Glutamatergic neuron (in vitro differentiated cells): ENCODE results near the gene OSBP2. TPM values are rescaled to one million over a fixed set of nuclear protein-coding genes. Genes with fewer than 3 reads are reported as not detected.
A peak's percentile ranks its signal among the peaks of the same experiment; 100 is the strongest.

Source experiments
- DNase-seq: peaks from one replicate; pipeline ENCODE4 v3.0.0; 2022
- H3K27ac Mint-ChIP-seq: one replicate; pipeline ENCODE4 v1.8.0; 2020; ENCODE audit warnings: mild to moderate bottlenecking, mixed read lengths, inconsistent platforms; ENCODE audit not compliant: unreplicated experiment
- H3K27me3 Mint-ChIP-seq: one replicate; pipeline ENCODE4 v1.8.0; 2020; ENCODE audit warnings: mild to moderate bottlenecking, moderate library complexity, mixed read lengths, inconsistent platforms; ENCODE audit not compliant: unreplicated experiment
- H3K36me3 Mint-ChIP-seq: one replicate; pipeline ENCODE4 v1.8.0; 2020; ENCODE audit warnings: mild to moderate bottlenecking, mixed read lengths, inconsistent platforms; ENCODE audit not compliant: unreplicated experiment
- H3K4me1 Mint-ChIP-seq: one replicate; pipeline ENCODE4 v1.8.0; 2020; ENCODE audit warnings: mild to moderate bottlenecking, low read depth, mixed read lengths, inconsistent platforms; ENCODE audit not compliant: unreplicated experiment
- H3K4me3 Mint-ChIP-seq: one replicate; pipeline ENCODE4 v1.8.0; 2020; ENCODE audit warnings: mild to moderate bottlenecking, mixed read lengths, inconsistent platforms; ENCODE audit not compliant: unreplicated experiment
- H3K9me3 Mint-ChIP-seq: one replicate; pipeline ENCODE4 v1.8.0; 2020; ENCODE audit warnings: mild to moderate bottlenecking, moderate library complexity, mixed read lengths, inconsistent platforms; ENCODE audit not compliant: unreplicated experiment
- CTCF ChIP-seq: fragments of 200-600 bp; sonication (generic); IDR thresholded peaks from one replicate; pipeline ENCODE4 v1.5.0; 2021; ENCODE audit not compliant: partially characterized antibody, unreplicated experiment
- total RNA-seq: library from RNA; stranded (reverse); fragmentation: NEBNext Ultra II Directional; extraction: Animal tissue kit (Norgen Biotek cat#: 25700); gene quantifications from one replicate; pipeline ENCODE4 v1.2.1, GENCODE V29; 2021; ENCODE audit not compliant: unreplicated experiment

OSBP2 gene
- total RNA-seq, 1 donor from 2014 or later = 18.3 TPM

- Mint-ChIP-seq H3K36me3 (no peaks in the 10 kb centered on the region), H3K4me1 (no peaks in the 10 kb centered on the region), H3K9me3 (peaks cover 2% of the 10 kb centered on the region), H3K27ac (no peak overlapping the region), H3K4me3 (no peak overlapping the region), H3K27me3 (peaks cover 8% of the 10 kb centered on the region)
- no peak for DNase-seq
- no peak for TF ChIP-seq CTCF
Measured at GRCh38 chr22:30743257-30744020, 48.8 kb downstream of the OSBP2 start.

DNA sequence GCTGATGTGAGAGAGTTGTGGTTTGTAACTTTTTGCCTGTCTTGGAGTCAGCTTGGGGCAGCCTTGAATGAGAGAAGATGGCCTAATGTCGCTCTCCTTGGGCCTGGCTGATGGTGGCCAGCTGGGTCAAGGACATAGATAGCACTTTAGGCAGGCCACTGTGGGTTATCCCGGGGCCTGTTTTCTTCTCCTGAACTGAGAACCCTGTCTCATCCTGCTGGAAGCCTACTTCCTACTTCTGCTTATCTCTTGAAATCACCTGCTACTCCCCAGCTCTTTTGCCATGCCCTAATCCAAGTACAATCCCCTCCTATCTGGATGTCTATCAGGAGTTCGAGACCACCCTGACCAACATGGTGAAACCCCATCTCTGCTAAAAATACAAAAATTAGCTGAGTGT, 49.5 kb downstream of the OSBP2 start:
- peaks cover 2% of the 10 kb centered on the region for H3K9me3 Mint-ChIP-seq
- H3K27me3 Mint-ChIP-seq = peaks cover 2% of the 10 kb centered on the region
- H3K4me3 Mint-ChIP-seq = no peak overlapping the region
- H3K36me3 Mint-ChIP-seq = no peaks in the 10 kb centered on the region
- H3K4me1 Mint-ChIP-seq = no peaks in the 10 kb centered on the region
- H3K27ac Mint-ChIP-seq = no peak overlapping the region
- TF ChIP-seq CTCF = no peak
- no peak for DNase-seq

DNA sequence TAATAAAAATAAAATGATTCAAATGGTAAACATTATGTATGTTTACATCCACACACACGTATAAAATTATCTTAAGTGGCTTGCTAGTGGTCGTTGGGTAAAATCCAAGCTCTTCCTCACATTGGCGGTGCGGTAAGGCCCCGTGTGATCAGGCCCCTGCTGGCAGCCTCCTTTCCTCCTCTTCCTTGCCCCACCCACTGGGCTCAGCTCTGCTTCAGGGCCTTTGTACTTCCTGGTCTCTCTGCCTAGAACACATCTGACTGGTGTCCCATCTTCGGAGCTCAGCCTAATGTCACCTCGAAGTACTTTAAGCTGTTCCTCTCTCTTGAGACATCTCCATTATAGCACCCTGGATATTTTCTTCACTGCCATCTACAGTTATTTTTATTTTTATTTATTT, 52.8 kb downstream of the OSBP2 start:
- H3K27ac Mint-ChIP-seq = no peak overlapping the region
- no peak overlapping the region for H3K4me3 Mint-ChIP-seq
- DNase-seq = no peak
- no peaks in the 10 kb centered on the region for H3K4me1 Mint-ChIP-seq
- H3K27me3 Mint-ChIP-seq = peaks cover 5% of the 10 kb centered on the region
- H3K9me3 Mint-ChIP-seq = no peaks in the 10 kb centered on the region
- H3K36me3 Mint-ChIP-seq = no peaks in the 10 kb centered on the region
- TF ChIP-seq CTCF = no peak

DNA sequence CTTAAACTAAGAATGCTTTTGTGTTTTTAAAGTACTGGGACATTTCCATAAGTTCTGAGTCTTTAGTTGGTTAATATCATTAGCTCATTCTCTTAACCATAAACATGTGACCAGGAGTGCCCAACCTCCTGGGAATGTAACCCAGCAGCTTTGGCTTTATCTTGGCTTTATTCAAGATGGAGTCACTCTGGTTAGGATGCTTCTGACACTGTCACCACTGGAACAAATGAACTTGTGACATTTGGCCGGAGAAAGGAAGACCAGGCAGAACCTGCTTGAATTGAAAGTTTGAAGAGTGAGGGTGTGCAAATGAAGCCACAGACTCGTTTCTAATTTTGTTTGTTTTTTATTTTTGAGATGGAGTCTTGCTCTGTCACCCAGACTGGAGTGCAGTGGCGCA, 54.6 kb downstream of the OSBP2 start:
- Mint-ChIP-seq H3K36me3 (no peaks in the 10 kb centered on the region), H3K4me3 (no peak overlapping the region), H3K9me3 (no peaks in the 10 kb centered on the region), H3K27me3 (peaks cover 4% of the 10 kb centered on the region), H3K4me1 (no peaks in the 10 kb centered on the region), H3K27ac (no peak overlapping the region)
- no peak for TF ChIP-seq CTCF
- DNase-seq = no peak

DNA sequence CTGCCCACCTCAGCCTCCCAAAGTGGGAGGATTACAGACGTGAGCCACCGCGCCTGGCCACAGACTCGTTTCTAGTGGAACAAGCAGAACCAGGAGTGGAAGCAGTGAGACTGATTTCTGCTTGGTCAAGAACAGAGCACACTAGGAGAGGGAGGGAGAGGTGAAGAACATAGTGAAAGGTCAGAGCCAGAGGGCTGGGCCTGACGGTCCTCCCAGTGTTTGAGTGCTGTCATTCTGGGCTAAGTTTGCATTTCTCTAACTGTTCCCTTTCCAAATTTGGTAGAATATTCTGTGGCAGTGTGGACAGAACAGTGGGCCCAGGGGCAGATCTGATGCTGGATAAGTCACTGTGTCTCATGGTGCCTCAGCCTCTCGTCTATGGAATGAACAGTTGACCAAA, 55.2 kb downstream of the OSBP2 start:
- no peak overlapping the region for H3K27ac Mint-ChIP-seq

More for the DNA sequence above, 55.2 kb downstream of the OSBP2 start:
- H3K4me1 Mint-ChIP-seq = no peaks in the 10 kb centered on the region
- H3K36me3 Mint-ChIP-seq = peaks cover 2% of the 10 kb centered on the region
- peak overlapping the region; percentile 43 for H3K4me3 Mint-ChIP-seq
- peaks cover 4% of the 10 kb centered on the region for H3K27me3 Mint-ChIP-seq
- DNase-seq = no peak
- no peaks in the 10 kb centered on the region for H3K9me3 Mint-ChIP-seq
- no peak for TF ChIP-seq CTCF
